ENCODE data around the gene EPRS1.

EPRS1 gene

DNA sequence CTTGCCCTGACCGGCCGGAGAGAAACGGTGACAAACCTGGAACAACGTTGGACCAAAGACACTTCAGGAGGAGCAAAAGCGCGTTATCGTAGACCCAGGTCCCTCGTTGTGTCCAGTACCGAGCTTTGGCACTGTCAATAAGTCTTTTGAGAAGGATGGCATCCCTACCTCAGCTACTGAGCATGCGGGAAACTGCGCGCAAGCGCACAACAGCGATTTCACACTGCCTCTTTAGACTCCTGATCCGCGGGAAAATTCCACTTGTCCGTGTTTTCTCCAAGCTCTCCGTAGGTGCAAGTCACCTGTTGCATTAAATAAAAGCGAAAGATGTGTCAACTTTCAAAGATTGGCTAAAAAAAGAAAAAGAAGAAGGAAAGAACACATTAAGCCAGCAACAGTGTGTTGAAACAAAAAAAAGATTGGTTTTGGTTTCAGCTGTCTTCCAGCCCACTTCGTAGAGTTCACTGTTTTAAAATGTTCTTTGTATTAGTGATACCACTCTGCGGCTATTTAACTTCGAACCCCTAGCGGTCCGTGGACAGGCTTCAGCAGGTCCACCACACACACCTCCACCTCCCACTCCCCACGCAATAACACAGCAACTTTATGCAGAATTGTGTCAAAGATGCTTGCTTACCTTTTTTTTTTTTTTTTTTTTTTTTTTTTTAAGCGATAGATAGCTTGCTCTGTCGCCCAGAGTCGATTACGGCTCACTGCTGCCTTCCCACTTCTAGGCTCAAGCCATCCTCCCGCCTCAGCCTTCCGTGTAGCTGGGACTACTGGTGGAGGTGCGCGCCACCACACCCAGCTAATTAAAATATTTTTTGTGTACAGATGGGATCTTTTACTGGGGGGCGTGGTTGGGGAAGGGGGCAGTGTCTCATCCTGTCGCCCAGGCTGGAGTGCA is 43.6 kb upstream of the EPRS1 start, which contains the start of gene BPNT1 (continued):
- TF ChIP-seq REST (tag by site-specific recombination; IDR thresholded peaks at IDR 0.05): no peak
- TF ChIP-seq ZFP69B (tag by site-specific recombination; IDR thresholded peaks at IDR 0.05): 0 out of 2 replicates have a peak, but pooled peaks have one; percentile 11
- no peak for TF ChIP-seq HOXD13 (CRISPR knock-in tag; IDR thresholded peaks at IDR 0.05; ENCODE audit: borderline replicate concordance)
- TF ChIP-seq, protein P1, sequence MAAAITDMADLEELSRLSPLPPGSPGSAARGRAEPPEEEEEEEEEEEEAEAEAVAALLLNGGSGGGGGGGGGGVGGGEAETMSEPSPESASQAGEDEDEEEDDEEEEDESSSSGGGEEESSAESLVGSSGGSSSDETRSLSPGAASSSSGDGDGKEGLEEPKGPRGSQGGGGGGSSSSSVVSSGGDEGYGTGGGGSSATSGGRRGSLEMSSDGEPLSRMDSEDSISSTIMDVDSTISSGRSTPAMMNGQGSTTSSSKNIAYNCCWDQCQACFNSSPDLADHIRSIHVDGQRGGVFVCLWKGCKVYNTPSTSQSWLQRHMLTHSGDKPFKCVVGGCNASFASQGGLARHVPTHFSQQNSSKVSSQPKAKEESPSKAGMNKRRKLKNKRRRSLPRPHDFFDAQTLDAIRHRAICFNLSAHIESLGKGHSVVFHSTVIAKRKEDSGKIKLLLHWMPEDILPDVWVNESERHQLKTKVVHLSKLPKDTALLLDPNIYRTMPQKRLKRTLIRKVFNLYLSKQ (tag by site-specific recombination; IDR thresholded peaks at IDR 0.05; ENCODE audit: borderline replicate concordance): no peak
- TF ChIP-seq ZNF23 (tag by site-specific recombination; IDR thresholded peaks at IDR 0.05; ENCODE audit: borderline replicate concordance): no peak
- no peak for TF ChIP-seq ZNF324 (tag by site-specific recombination; IDR thresholded peaks at IDR 0.05)
- TF ChIP-seq RBAK (tag by site-specific recombination; IDR thresholded peaks at IDR 0.05): no peak
- TF ChIP-seq, protein P2, sequence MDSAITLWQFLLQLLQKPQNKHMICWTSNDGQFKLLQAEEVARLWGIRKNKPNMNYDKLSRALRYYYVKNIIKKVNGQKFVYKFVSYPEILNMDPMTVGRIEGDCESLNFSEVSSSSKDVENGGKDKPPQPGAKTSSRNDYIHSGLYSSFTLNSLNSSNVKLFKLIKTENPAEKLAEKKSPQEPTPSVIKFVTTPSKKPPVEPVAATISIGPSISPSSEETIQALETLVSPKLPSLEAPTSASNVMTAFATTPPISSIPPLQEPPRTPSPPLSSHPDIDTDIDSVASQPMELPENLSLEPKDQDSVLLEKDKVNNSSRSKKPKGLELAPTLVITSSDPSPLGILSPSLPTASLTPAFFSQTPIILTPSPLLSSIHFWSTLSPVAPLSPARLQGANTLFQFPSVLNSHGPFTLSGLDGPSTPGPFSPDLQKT (IDR thresholded peaks at IDR 0.05; ENCODE audit: borderline replicate concordance, low read depth, low read length): no peak
- peak; percentile 82; the same call in 1 of the 2 replicates for TF ChIP-seq ZNF561 (tag by site-specific recombination; IDR thresholded peaks at IDR 0.05; ENCODE audit: borderline replicate concordance)
- TF ChIP-seq HOXC10 (CRISPR knock-in tag; IDR thresholded peaks at IDR 0.05): no peak
- TF ChIP-seq ZNF169 (tag by site-specific recombination; IDR thresholded peaks at IDR 0.05): no peak
- TF ChIP-seq ZNF777 (tag by site-specific recombination; IDR thresholded peaks at IDR 0.05; ENCODE audit: borderline replicate concordance): no peak
- TF ChIP-seq REPIN1 (tag by site-specific recombination; IDR thresholded peaks at IDR 0.05; ENCODE audit: low read depth): 0 out of 2 replicates have a peak, but pooled peaks have one; percentile 47
- no peak for TF ChIP-seq ZNF433 (tag by site-specific recombination; IDR thresholded peaks at IDR 0.05; ENCODE audit: low read depth)
- TF ChIP-seq ZSCAN30 (tag by site-specific recombination; IDR thresholded peaks at IDR 0.05): no peak
- TF ChIP-seq ZNF16 (tag by site-specific recombination; IDR thresholded peaks at IDR 0.05; ENCODE audit: low read depth): no peak
- peak; percentile 63 for TF ChIP-seq ZBTB8A (tag by site-specific recombination; IDR thresholded peaks at IDR 0.05)
- no peak for TF ChIP-seq SALL2 (tag by site-specific recombination; IDR thresholded peaks at IDR 0.05; ENCODE audit: borderline replicate concordance)
- TF ChIP-seq ZSCAN23 (tag by site-specific recombination; IDR thresholded peaks at IDR 0.05): no peak
- TF ChIP-seq ZNF302 (tag by site-specific recombination; IDR thresholded peaks at IDR 0.05; ENCODE audit: low read depth): no peak
- TF ChIP-seq ZNF423 (tag by site-specific recombination; IDR thresholded peaks at IDR 0.05): no peak
- peak; percentile 56; the same call in 1 of the 2 replicates for TF ChIP-seq ZNF629 (tag by site-specific recombination; IDR thresholded peaks at IDR 0.05)
- TF ChIP-seq ZNF133 (tag by site-specific recombination; IDR thresholded peaks at IDR 0.05): no peak
- TF ChIP-seq ZBTB1 (tag by site-specific recombination; IDR thresholded peaks at IDR 0.05): no peak
- TF ChIP-seq GLIS1 (tag by site-specific recombination; IDR thresholded peaks at IDR 0.05): no peak
- no peak for TF ChIP-seq ZNF514 (tag by site-specific recombination; IDR thresholded peaks at IDR 0.05)
- TF ChIP-seq, protein P3, sequence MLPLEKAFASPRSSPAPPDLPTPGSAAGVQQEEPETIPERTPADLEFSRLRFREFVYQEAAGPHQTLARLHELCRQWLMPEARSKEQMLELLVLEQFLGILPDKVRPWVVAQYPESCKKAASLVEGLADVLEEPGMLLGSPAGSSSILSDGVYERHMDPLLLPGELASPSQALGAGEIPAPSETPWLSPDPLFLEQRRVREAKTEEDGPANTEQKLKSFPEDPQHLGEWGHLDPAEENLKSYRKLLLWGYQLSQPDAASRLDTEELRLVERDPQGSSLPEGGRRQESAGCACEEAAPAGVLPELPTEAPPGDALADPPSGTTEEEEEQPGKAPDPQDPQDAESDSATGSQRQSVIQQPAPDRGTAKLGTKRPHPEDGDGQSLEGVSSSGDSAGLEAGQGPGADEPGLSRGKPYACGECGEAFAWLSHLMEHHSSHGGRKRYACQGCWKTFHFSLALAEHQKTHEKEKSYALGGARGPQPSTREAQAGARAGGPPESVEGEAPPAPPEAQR (tag by site-specific recombination; IDR thresholded peaks at IDR 0.05): peak; percentile 11; the same call in 1 of the 2 replicates
- TF ChIP-seq PRDM6 (tag by site-specific recombination; IDR thresholded peaks at IDR 0.05): peak; percentile 21; the same call in 1 of the 2 replicates
- no peak for TF ChIP-seq ZNF266 (tag by site-specific recombination; IDR thresholded peaks at IDR 0.05; ENCODE audit: low read depth)
- no peak for TF ChIP-seq ZNF174 (tag by site-specific recombination; IDR thresholded peaks at IDR 0.05)
- TF ChIP-seq ZNF19 (tag by site-specific recombination; IDR thresholded peaks at IDR 0.05; ENCODE audit: low read depth): no peak
